OCI-LY1 (cell line): Measurements from ENCODE around the gene UGT1A10.

Source experiments
- H2AFZ ChIP-seq: fragments of 200-600 bp; sonication (generic), shearing (Covaris generic); 2 replicates; pipeline ENCODE4 v1.6.0; 2014; ENCODE audit warnings: antibody characterized with exemption, mild to moderate bottlenecking, low read length
- H3F3A ChIP-seq: fragments of 200-600 bp; sonication (generic), shearing (Covaris generic); 2 replicates; pipeline ENCODE4 v1.6.0; 2014; ENCODE audit warnings: mild to moderate bottlenecking, antibody characterized with exemption, low read length, moderate library complexity; ENCODE audit not compliant: insufficient read depth
- H3K27ac ChIP-seq: fragments of 200-600 bp; sonication (generic); 2 replicates; pipeline ENCODE4 v1.5.1; 2014; ENCODE audit warnings: low read length, mixed run types, mild to moderate bottlenecking, low read depth; ENCODE audit not compliant: poor library complexity, severe bottlenecking
- H3K27me3 ChIP-seq: fragments of 200-600 bp; sonication (generic); 2 replicates; pipeline ENCODE4 v1.6.0; 2014; ENCODE audit warnings: antibody characterized with exemption, mild to moderate bottlenecking, low read length, moderate library complexity; ENCODE audit not compliant: insufficient read depth
- H3K36me3 ChIP-seq: fragments of 200-600 bp; sonication (generic); 2 replicates; pipeline ENCODE4 v1.6.1; 2014; ENCODE audit warnings: mild to moderate bottlenecking, antibody characterized with exemption, low read length, moderate library complexity, mixed read lengths; ENCODE audit not compliant: insufficient read depth
- H3K4me1 ChIP-seq: fragments of 200-600 bp; sonication (generic); 2 replicates; pipeline ENCODE4 v1.5.1; 2014; ENCODE audit warnings: mild to moderate bottlenecking, low read length, moderate library complexity; ENCODE audit not compliant: insufficient read depth, severe bottlenecking
- H3K4me2 ChIP-seq: fragments of 200-600 bp; sonication (generic), shearing (Covaris generic); 2 replicates; pipeline ENCODE4 v1.6.1; 2014; ENCODE audit warnings: low read length
- H3K4me3 ChIP-seq: fragments of 200-600 bp; sonication (generic); 2 replicates; pipeline ENCODE4 v1.5.1; 2014; ENCODE audit warnings: low read length, low read depth, mild to moderate bottlenecking, mixed read lengths; ENCODE audit not compliant: poor library complexity, severe bottlenecking
- H3K79me2 ChIP-seq: fragments of 200-600 bp; shearing (Covaris generic); 2 replicates; pipeline ENCODE4 v1.6.1; 2016; ENCODE audit warnings: mixed run types, low read length, mixed read lengths; ENCODE audit not compliant: insufficient read depth
- H3K9ac ChIP-seq: fragments of 200-600 bp; sonication (generic), shearing (Covaris generic); 2 replicates; pipeline ENCODE4 v1.6.1; 2014; ENCODE audit warnings: mild to moderate bottlenecking, low read length, mixed read lengths
- H3K9me2 ChIP-seq: fragments of 200-600 bp; sonication (generic), shearing (Covaris generic); 2 replicates; pipeline ENCODE4 v1.6.1; 2014; ENCODE audit warnings: low read depth, mild to moderate bottlenecking, low read length, mixed read lengths
- H3K9me3 ChIP-seq: fragments of 200-600 bp; shearing (Covaris generic); 2 replicates; pipeline ENCODE4 v1.6.1; 2014; ENCODE audit warnings: low read length, mixed read lengths
- H4K20me1 ChIP-seq: fragments of 200-600 bp; sonication (generic), shearing (Covaris generic); 2 replicates; pipeline ENCODE4 v1.6.0; 2016; ENCODE audit warnings: mild to moderate bottlenecking, low read length; ENCODE audit not compliant: insufficient read depth
- EZH2 ChIP-seq: fragments of 200-600 bp; sonication (generic), shearing (Covaris generic); IDR thresholded peaks from 2 replicates; pipeline ENCODE4 v1.8.0; 2017; ENCODE audit warnings: borderline replicate concordance, mixed run types, mild to moderate bottlenecking, antibody characterized with exemption, low read length, moderate library complexity, mixed read lengths
- TF ChIP-seq, protein P1 (sequence below): fragments of 200-600 bp; sonication (generic), shearing (Covaris generic); IDR thresholded peaks from 2 replicates; pipeline ENCODE4 v1.5.1; 2017; ENCODE audit warnings: mild to moderate bottlenecking, antibody characterized with exemption, low read length, moderate library complexity, mixed read lengths

The UGT1A10 gene

GRCh38 chr2:233679196-233679595, 42.9 kb downstream of the UGT1A10 start:
- Histone ChIP-seq H3K4me3 (no peak overlapping the region), H3F3A (no peaks in the 10 kb centered on the region), H3K27ac (no peak overlapping the region), H3K36me3 (no peaks in the 10 kb centered on the region), H3K27me3 (no peaks in the 10 kb centered on the region), H2AFZ (no peak overlapping the region), H3K9me3 (no peaks in the 10 kb centered on the region), H3K4me1 (no peaks in the 10 kb centered on the region), H3K4me2 (no peak overlapping the region), H3K79me2 (no peaks in the 10 kb centered on the region), H3K9me2 (no peaks in the 10 kb centered on the region; the same call in 1 of the 2 replicates), H3K9ac (no peak overlapping the region), H4K20me1 (no peaks in the 10 kb centered on the region)
- TF ChIP-seq EZH2, result no peak
- TF ChIP-seq, protein P1, sequence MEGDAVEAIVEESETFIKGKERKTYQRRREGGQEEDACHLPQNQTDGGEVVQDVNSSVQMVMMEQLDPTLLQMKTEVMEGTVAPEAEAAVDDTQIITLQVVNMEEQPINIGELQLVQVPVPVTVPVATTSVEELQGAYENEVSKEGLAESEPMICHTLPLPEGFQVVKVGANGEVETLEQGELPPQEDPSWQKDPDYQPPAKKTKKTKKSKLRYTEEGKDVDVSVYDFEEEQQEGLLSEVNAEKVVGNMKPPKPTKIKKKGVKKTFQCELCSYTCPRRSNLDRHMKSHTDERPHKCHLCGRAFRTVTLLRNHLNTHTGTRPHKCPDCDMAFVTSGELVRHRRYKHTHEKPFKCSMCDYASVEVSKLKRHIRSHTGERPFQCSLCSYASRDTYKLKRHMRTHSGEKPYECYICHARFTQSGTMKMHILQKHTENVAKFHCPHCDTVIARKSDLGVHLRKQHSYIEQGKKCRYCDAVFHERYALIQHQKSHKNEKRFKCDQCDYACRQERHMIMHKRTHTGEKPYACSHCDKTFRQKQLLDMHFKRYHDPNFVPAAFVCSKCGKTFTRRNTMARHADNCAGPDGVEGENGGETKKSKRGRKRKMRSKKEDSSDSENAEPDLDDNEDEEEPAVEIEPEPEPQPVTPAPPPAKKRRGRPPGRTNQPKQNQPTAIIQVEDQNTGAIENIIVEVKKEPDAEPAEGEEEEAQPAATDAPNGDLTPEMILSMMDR, result no peak

GRCh38 chr2:233680361-233681045, 44.3 kb downstream of the UGT1A10 start:
- Histone ChIP-seq H3K79me2 (no peaks in the 10 kb centered on the region), H3K9me2 (no peaks in the 10 kb centered on the region; the same call in 1 of the 2 replicates), H3K4me1 (no peaks in the 10 kb centered on the region), H3F3A (no peaks in the 10 kb centered on the region), H3K27me3 (no peaks in the 10 kb centered on the region), H3K27ac (no peak overlapping the region), H4K20me1 (no peaks in the 10 kb centered on the region), H3K4me2 (no peak overlapping the region), H2AFZ (no peak overlapping the region), H3K9ac (no peak overlapping the region), H3K9me3 (no peaks in the 10 kb centered on the region), H3K36me3 (no peaks in the 10 kb centered on the region), H3K4me3 (no peak overlapping the region)
- TF ChIP-seq, protein P1, result no peak
- no peak for TF ChIP-seq EZH2

- Histone ChIP-seq H4K20me1 (no peaks in the 10 kb centered on the region), H3K36me3 (no peaks in the 10 kb centered on the region), H3K4me2 (no peak within 1 kb of the TSS), H3K9ac (no peak within 1 kb of the TSS), H3F3A (no peaks in the 10 kb centered on the region), H3K27me3 (no peaks in the 10 kb centered on the region), H3K79me2 (no peaks in the 10 kb centered on the region), H3K4me3 (no peak within 1 kb of the TSS), H3K9me3 (no peaks in the 10 kb centered on the region), H3K27ac (no peak within 1 kb of the TSS), H2AFZ (no peak within 1 kb of the TSS), H3K4me1 (no peaks in the 10 kb centered on the region), H3K9me2 (no peaks in the 10 kb centered on the region; the same call in 1 of the 2 replicates)
- TF ChIP-seq, protein P1, result no peak
- no peak for TF ChIP-seq EZH2
These were observed 45.4 kb downstream of the UGT1A10 start, which contains the start of gene UGT1A7 for GRCh38 chr2:233681521-233682099. Gene UGT1A7, plus strand, starts transcription at chr2:233681901. Its CDS starts 37 bp downstream, at chr2:233681938.
